CD14-positive monocyte (primary cell): Measurements from ENCODE around the gene EDC4. TPM values are rescaled to one million over a fixed set of nuclear protein-coding genes. Genes with fewer than 3 reads are reported as not detected.

Experiments
- DNase-seq, 3 donors: peaks; one replicate each; pipeline ENCODE4 v3.0.0-alpha.2; 2011 to 2022
- H2AFZ ChIP-seq: 2 replicates; pipeline ENCODE4 v1.6.0; 2012; ENCODE audit warnings: mild to moderate bottlenecking, low read depth, low read length, inconsistent platforms; ENCODE audit not compliant: insufficient read depth, poor library complexity, severe bottlenecking
- H3K27ac ChIP-seq, 2 donors: 1 replicate in 1 of 2; 2 replicates in 1 of 2; pipeline ENCODE4 v1.5.1; 2012 to 2013; ENCODE audit warnings: low read length in 2 of 2, control low read depth in 1 of 2, inconsistent platforms in 1 of 2, low read depth in 1 of 2, mild to moderate bottlenecking in 1 of 2
- H3K27me3 ChIP-seq, 2 donors: one replicate each; pipeline versions ENCODE4 v1.6.0 to v1.6.1; 2011 to 2013; ENCODE audit warnings: low read length in 2 of 2; ENCODE audit not compliant: control insufficient read depth in 2 of 2, insufficient read depth in 2 of 2
- H3K36me3 ChIP-seq, 2 donors: replicated peaks in 1 of 2; 1 replicate in 1 of 2; 2 replicates in 1 of 2; pipeline versions ENCODE4 v1.5.1 to v1.6.1; 2012 to 2013; ENCODE audit warnings: low read length in 2 of 2, control low read depth in 1 of 2, inconsistent platforms in 1 of 2, mild to moderate bottlenecking in 1 of 2; ENCODE audit not compliant: insufficient read depth in 2 of 2, control insufficient read depth in 1 of 2
- H3K4me1 ChIP-seq, 2 donors: 1 replicate in 1 of 2; 2 replicates in 1 of 2; pipeline versions ENCODE4 v1.5.1 to v1.6.1; 2012 to 2013; ENCODE audit warnings: low read length in 2 of 2, control low read depth in 1 of 2, inconsistent platforms in 1 of 2, mild to moderate bottlenecking in 1 of 2, moderate library complexity in 1 of 2; ENCODE audit not compliant: insufficient read depth in 2 of 2, control insufficient read depth in 1 of 2
- H3K4me2 ChIP-seq: replicated peaks from 2 replicates; pipeline ENCODE3; 2012; ENCODE audit warnings: low read length, moderate library complexity, mild to moderate bottlenecking; ENCODE audit not compliant: poor library complexity, severe bottlenecking; ENCODE audit errors: extremely low read depth
- H3K4me3 ChIP-seq, 3 experiments: fragments of 200-600 bp in 1 of 3; sonication (generic) in 1 of 3; replicated peaks in 1 of 3; 1 replicate in 2 of 3; 2 replicates in 1 of 3; pipeline ENCODE4 v1.5.1; 2011 to 2013; ENCODE audit warnings: low read length in 3 of 3, mild to moderate bottlenecking in 3 of 3, control low read depth in 2 of 3, low read depth in 2 of 3, inconsistent platforms in 1 of 3, moderate library complexity in 1 of 3
- H3K79me2 ChIP-seq: 2 replicates; pipeline ENCODE4 v1.6.0; 2012; ENCODE audit warnings: mild to moderate bottlenecking, control low read depth, inconsistent platforms, low read length, moderate library complexity; ENCODE audit not compliant: insufficient read depth
- H3K9ac ChIP-seq: 2 replicates; pipeline ENCODE4 v1.6.0; 2017; ENCODE audit warnings: low read length, mild to moderate bottlenecking; ENCODE audit not compliant: insufficient read depth, poor library complexity, severe bottlenecking
- H3K9me3 ChIP-seq, 2 donors: replicated peaks in 1 of 2; 1 replicate in 1 of 2; 2 replicates in 1 of 2; pipeline versions ENCODE4 v1.5.1 to v1.6.1; 2012 to 2013; ENCODE audit warnings: low read length in 2 of 2, control low read depth in 1 of 2; ENCODE audit not compliant: control insufficient read depth in 1 of 2, insufficient read depth in 1 of 2
- H4K20me1 ChIP-seq: 2 replicates; pipeline ENCODE4 v1.6.0; 2012; ENCODE audit warnings: mild to moderate bottlenecking, low read length, control low read depth, moderate library complexity; ENCODE audit not compliant: insufficient read depth
- H3K27ac Mint-ChIP-seq, 7 donors: one replicate each; pipeline ENCODE4 v1.8.0; 2020; ENCODE audit warnings: mild to moderate bottlenecking in 7 of 7, mixed read lengths in 7 of 7, moderate library complexity in 6 of 7, inconsistent platforms in 2 of 7
- H3K27me3 Mint-ChIP-seq, 3 donors: one replicate each; pipeline ENCODE4 v1.8.0; 2021 to 2022; ENCODE audit warnings: low read depth in 3 of 3, mild to moderate bottlenecking in 3 of 3, mixed read lengths in 3 of 3, moderate library complexity in 3 of 3, inconsistent platforms in 1 of 3
- H3K36me3 Mint-ChIP-seq, 2 donors: one replicate each; pipeline ENCODE4 v1.8.0; 2020; ENCODE audit warnings: mixed read lengths in 2 of 2, inconsistent platforms in 1 of 2, mild to moderate bottlenecking in 1 of 2
- H3K4me1 Mint-ChIP-seq: one replicate; pipeline ENCODE4 v1.8.0; 2020; ENCODE audit warnings: mild to moderate bottlenecking, mixed read lengths
- H3K4me3 Mint-ChIP-seq, 2 donors: one replicate each; pipeline ENCODE4 v1.8.0; 2020; ENCODE audit warnings: mild to moderate bottlenecking in 2 of 2, mixed read lengths in 2 of 2, moderate library complexity in 1 of 2
- H3K9me3 Mint-ChIP-seq, 7 donors: one replicate each; pipeline ENCODE4 v1.8.0; 2020 to 2022; ENCODE audit warnings: mixed read lengths in 7 of 7, mild to moderate bottlenecking in 6 of 7, moderate library complexity in 6 of 7, inconsistent platforms in 2 of 7
- CTCF ChIP-seq: fragments of 200-600 bp; IDR thresholded peaks from one replicate; pipeline ENCODE4 v1.8.0; 2022; ENCODE audit warnings: antibody characterized with exemption, mild to moderate bottlenecking
- WGBS: methylation state at CpG from one replicate; pipeline ENCODE4 v1.1.5; 2013; ENCODE audit warnings: missing lambda C conversion rate; ENCODE audit not compliant: insufficient coverage; 5-methylcytosine and 5-hydroxymethylcytosine counted together
- intact Hi-C, 2 donors: fragments of 100-400 bp; cut with micrococcal nuclease; formaldehyde crosslinking; loops; one replicate each; pipeline versions ENCODE4 v1.15.0 to v1.15.1; 2023
- polyA plus RNA-seq, 3 donors: library from polyadenylated mRNA; depleted of rRNA in 1 of 3; unstranded in 2 of 3; stranded (reverse) in 1 of 3; fragments of 300-500 nt in 2 of 3; fragments of >200 nt in 1 of 3; fragmentation: Illumina TruSeq in 2 of 3; gene quantifications; 1 replicate in 2 of 3; 2 replicates in 1 of 3; pipeline ENCODE4 v1.2.3, GENCODE V29; 2012 to 2021

Gene EDC4
- polyA plus RNA-seq, 3 donors = 13.7 to 84.9 (median 18.2) TPM

GRCh38 chr16:67881621-67882161 is 8.8 kb downstream of the EDC4 start:
- DNase-seq = no peak
- Mint-ChIP-seq H3K4me3 (no peak overlapping the region), H3K4me1 (no peaks in the 10 kb centered on the region), H3K36me3 (peaks cover 81 to 97% of the 10 kb centered on the region in 2 donors), H3K9me3 (no peaks in the 10 kb centered on the region), H3K27me3 (peaks cover 0 to 2% (median 2%) of the 10 kb centered on the region in 3 donors), H3K27ac (peak overlapping the region in 1 of 7 donors; percentile 4)
- Histone ChIP-seq H3K79me2 (peaks cover 2% of the 10 kb centered on the region), H3K4me3 (no peak overlapping the region), H3K4me2 (no peak overlapping the region), H4K20me1 (peaks cover 8% of the 10 kb centered on the region), H2AFZ (no peak overlapping the region), H3K27me3 (no peaks in the 10 kb centered on the region), H3K4me1 (no peaks in the 10 kb centered on the region), H3K9ac (no peak overlapping the region), H3K36me3 (peaks cover 97 to 100% of the 10 kb centered on the region in 2 donors), H3K27ac (no peak overlapping the region), H3K9me3 (no peaks in the 10 kb centered on the region)
- no peak for TF ChIP-seq CTCF
- intact Hi-C loops = loop anchor here (2.0 to 10.0 kb wide), 3 partner anchors 181 to 353 kb away; partner anchors contain the start of gene ESRP2 (in 1 of the 2)
- 92% methylated on average over 19 of the region's 21 CpGs for WGBS

GRCh38 chr16:67882374-67883145 is 9.7 kb downstream of the EDC4 start:
- no peaks in the 10 kb centered on the region for H3K9me3 Mint-ChIP-seq
- Histone ChIP-seq H3K9me3 (no peaks in the 10 kb centered on the region), H3K36me3 (peaks cover 88 to 97% of the 10 kb centered on the region in 2 donors), H3K27ac (no peak overlapping the region), H3K4me3 (no peak overlapping the region), H3K9ac (no peak overlapping the region), H3K4me1 (no peaks in the 10 kb centered on the region), H4K20me1 (peaks cover 3% of the 10 kb centered on the region), H2AFZ (no peak overlapping the region), H3K79me2 (no peaks in the 10 kb centered on the region), H3K4me2 (no peak overlapping the region), H3K27me3 (no peaks in the 10 kb centered on the region)
- no peaks in the 10 kb centered on the region for H3K4me1 Mint-ChIP-seq
- peaks cover 73 to 96% of the 10 kb centered on the region in 2 donors for H3K36me3 Mint-ChIP-seq
- no peak for DNase-seq
- H3K27ac Mint-ChIP-seq = peak overlapping the region in 3 of 7 donors; percentile 35 to 64 (median 55)
- peaks cover 0 to 2% (median 2%) of the 10 kb centered on the region in 3 donors for H3K27me3 Mint-ChIP-seq
- TF ChIP-seq CTCF = no peak
- 96% methylated on average over 9 of the region's 18 CpGs for WGBS
- intact Hi-C loops = loop anchor here (2.0 to 10.0 kb wide), 3 partner anchors 180 to 352 kb away; partner anchors contain the start of gene ESRP2 (in 1 of the 2)
- H3K4me3 Mint-ChIP-seq = no peak overlapping the region
